CD4-positive, alpha-beta T cell treated with Interferon alpha-2 for 1 hour (primary cell): ENCODE results near the gene PQBP1.
"Not testable (repeated sequence)": the region's sequence is repeated elsewhere in the genome, so short reads cannot be mapped to it uniquely, and the experiment has no call there.

Experiments used
- DNase-seq, 2 donors: peaks; one replicate each; pipeline ENCODE4 v3.0.0-alpha.2; 2020 to 2022

PQBP1 gene

GRCh38 chrX:48897625-48898306 is at the start of gene PQBP1, which contains the start of gene TIMM17B:
PQBP1 (plus strand) TSS chrX:48897930; CDS start chrX:48898510, 580 bp downstream.
TIMM17B (minus strand) TSS chrX:48897768; CDS start chrX:48897749, 19 bp downstream.
- DNase-seq: peak; percentile 93

- DNase-seq: peak in 1 of 2 donors; percentile 20
Observed at GRCh38 chrX:48848847-48849246, 48.9 kb upstream of the PQBP1 start.

- no peak for DNase-seq
Observed at GRCh38 chrX:48852857-48853256, 44.9 kb upstream of the PQBP1 start.

- DNase-seq: not testable (repeated sequence)
Observed at GRCh38 chrX:48853494-48853893, 44.2 kb upstream of the PQBP1 start.

- DNase-seq: not testable (repeated sequence)
Observed at GRCh38 chrX:48854121-48854804, 43.5 kb upstream of the PQBP1 start.

- peak in 1 of 2 donors; percentile 30 for DNase-seq
Observed at GRCh38 chrX:48854898-48855297, 42.8 kb upstream of the PQBP1 start.

- no peak for DNase-seq
Observed at GRCh38 chrX:48864210-48864609, 33.5 kb upstream of the PQBP1 start.

- not testable (repeated sequence) for DNase-seq
Observed at GRCh38 chrX:48872017-48872416, 25.7 kb upstream of the PQBP1 start.

GRCh38 chrX:48876944-48877343 is 20.8 kb upstream of the PQBP1 start:
- not testable (repeated sequence) for DNase-seq

GRCh38 chrX:48883729-48884128 is 14.0 kb upstream of the PQBP1 start:
- no peak for DNase-seq

- DNase-seq: not testable (repeated sequence)
Observed at GRCh38 chrX:48886586-48886985, 11.1 kb upstream of the PQBP1 start.

GRCh38 chrX:48890296-48890925 is 7.3 kb upstream of the PQBP1 start:
- no peak for DNase-seq

GRCh38 chrX:48890934-48891401 is 6.8 kb upstream of the PQBP1 start:
- DNase-seq: peak in 1 of 2 donors; percentile 31

GRCh38 chrX:48891402-48892288 is 6.1 kb upstream of the PQBP1 start:
- DNase-seq: peak; percentile 80 to 84

GRCh38 chrX:48892896-48893295 is 4.8 kb upstream of the PQBP1 start:
- no peak for DNase-seq

- no peak for DNase-seq
Observed at GRCh38 chrX:48893556-48894348, 4.0 kb upstream of the PQBP1 start.

GRCh38 chrX:48894891-48895290 is 2.8 kb upstream of the PQBP1 start:
- no peak for DNase-seq

- DNase-seq: no peak
Observed at GRCh38 chrX:48896611-48897011, 1.1 kb upstream of the PQBP1 start.

GRCh38 chrX:48897157-48897624 is 539 bp upstream of the PQBP1 start:
- peak; percentile 75 to 83 for DNase-seq

GRCh38 chrX:48899078-48899410 is 1.3 kb downstream of the PQBP1 start:
- no peak for DNase-seq

- no peak for DNase-seq
Observed at GRCh38 chrX:48901069-48901468, 3.3 kb downstream of the PQBP1 start.

- no peak for DNase-seq
Observed at GRCh38 chrX:48902135-48902534, 4.4 kb downstream of the PQBP1 start.
